Ishikawa (cell line): Measurements from ENCODE around the gene INO80C.

Experiments used
- CREB1 ChIP-seq: IDR thresholded peaks from 2 replicates; pipeline ENCODE4 v1.6.1; 2012; ENCODE audit warnings: low read depth
- EGR1 ChIP-seq: IDR thresholded peaks from 2 replicates; pipeline ENCODE4 v1.6.1; 2012
- EP300 ChIP-seq: IDR thresholded peaks from 2 replicates; pipeline ENCODE4 v1.6.1; 2012; ENCODE audit warnings: borderline replicate concordance
- FOXM1 ChIP-seq: IDR thresholded peaks from 2 replicates; pipeline ENCODE4 v1.6.1; 2012; ENCODE audit warnings: low read depth, borderline replicate concordance
- RAD21 ChIP-seq: IDR thresholded peaks from 2 replicates; pipeline ENCODE4 v1.6.1; 2012; ENCODE audit warnings: low read depth
- TAF1 ChIP-seq: IDR thresholded peaks from 2 replicates; pipeline ENCODE4 v1.6.1; 2012; ENCODE audit warnings: low read depth, mild to moderate bottlenecking
- YY1 ChIP-seq: IDR thresholded peaks from 2 replicates; pipeline ENCODE4 v1.6.1; 2012; ENCODE audit warnings: low read depth
- TF ChIP-seq, protein P1 (sequence below): IDR thresholded peaks from 2 replicates; pipeline ENCODE4 v1.6.1; 2012; ENCODE audit warnings: low read depth, mild to moderate bottlenecking

DNA sequence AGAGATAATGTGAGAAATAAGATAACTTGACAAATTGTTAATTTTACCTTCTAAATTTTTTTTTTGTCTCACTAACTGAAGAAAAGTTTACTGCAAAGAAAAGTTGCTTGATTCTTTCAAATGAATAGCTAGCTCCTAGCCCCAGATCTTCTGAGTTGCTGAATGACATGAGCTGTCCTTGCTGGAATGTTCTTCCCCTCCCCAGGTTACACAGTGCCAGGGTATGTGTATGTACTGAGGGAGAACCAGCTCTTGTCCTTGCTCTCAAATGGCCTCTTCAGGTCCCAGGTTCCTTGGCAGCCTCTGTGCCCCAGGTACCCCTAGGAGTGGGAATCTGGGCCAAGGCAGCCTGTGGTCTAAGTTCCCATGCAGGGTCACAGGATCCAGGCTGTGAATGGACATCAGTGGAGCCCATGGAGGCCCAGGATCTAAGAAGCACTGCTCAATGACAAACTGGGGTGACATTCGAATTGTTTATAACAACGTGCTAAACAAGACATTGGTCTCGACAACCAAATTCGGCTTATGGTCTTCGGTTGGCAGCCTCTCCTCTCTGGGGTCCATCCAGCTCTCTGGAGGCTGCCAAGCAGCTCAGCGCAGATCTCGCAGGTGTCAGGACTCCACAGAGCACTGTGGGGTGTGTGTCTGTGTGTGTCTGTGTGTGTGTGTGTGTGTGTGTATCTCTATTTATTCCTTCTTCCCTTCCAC is 17.1 kb upstream of the INO80C start:
- TF ChIP-seq TAF1 (no peak), EP300 (no peak), RAD21 (no peak), CREB1 (no peak), YY1 (no peak), FOXM1 (no peak), EGR1 (no peak)
- TF ChIP-seq, protein P1, sequence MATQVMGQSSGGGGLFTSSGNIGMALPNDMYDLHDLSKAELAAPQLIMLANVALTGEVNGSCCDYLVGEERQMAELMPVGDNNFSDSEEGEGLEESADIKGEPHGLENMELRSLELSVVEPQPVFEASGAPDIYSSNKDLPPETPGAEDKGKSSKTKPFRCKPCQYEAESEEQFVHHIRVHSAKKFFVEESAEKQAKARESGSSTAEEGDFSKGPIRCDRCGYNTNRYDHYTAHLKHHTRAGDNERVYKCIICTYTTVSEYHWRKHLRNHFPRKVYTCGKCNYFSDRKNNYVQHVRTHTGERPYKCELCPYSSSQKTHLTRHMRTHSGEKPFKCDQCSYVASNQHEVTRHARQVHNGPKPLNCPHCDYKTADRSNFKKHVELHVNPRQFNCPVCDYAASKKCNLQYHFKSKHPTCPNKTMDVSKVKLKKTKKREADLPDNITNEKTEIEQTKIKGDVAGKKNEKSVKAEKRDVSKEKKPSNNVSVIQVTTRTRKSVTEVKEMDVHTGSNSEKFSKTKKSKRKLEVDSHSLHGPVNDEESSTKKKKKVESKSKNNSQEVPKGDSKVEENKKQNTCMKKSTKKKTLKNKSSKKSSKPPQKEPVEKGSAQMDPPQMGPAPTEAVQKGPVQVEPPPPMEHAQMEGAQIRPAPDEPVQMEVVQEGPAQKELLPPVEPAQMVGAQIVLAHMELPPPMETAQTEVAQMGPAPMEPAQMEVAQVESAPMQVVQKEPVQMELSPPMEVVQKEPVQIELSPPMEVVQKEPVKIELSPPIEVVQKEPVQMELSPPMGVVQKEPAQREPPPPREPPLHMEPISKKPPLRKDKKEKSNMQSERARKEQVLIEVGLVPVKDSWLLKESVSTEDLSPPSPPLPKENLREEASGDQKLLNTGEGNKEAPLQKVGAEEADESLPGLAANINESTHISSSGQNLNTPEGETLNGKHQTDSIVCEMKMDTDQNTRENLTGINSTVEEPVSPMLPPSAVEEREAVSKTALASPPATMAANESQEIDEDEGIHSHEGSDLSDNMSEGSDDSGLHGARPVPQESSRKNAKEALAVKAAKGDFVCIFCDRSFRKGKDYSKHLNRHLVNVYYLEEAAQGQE = no peak
